RWPE1 (cell line): ENCODE data around the gene REEP1.

Experiments used
- CTCF ChIA-PET: fragments of 350-600 bp; sonication (Branson Sonifier 250); formaldehyde crosslinking; extraction: SDS; loops from one replicate; lab custom pipeline; 2021; lab: Yijun Ruan, JAX
- POLR2A ChIA-PET: fragments of 400-600 bp; formaldehyde crosslinking; extraction: SDS; loops from one replicate; lab custom pipeline; 2020; ENCODE audit warnings: antibody characterized with exemption; ENCODE audit not compliant: low non-redundant PET; lab: Yijun Ruan, JAX
- DNase-seq: peaks from one replicate; pipeline ENCODE4 v3.0.0; 2012; ENCODE audit warnings: low spot score
- H3K27ac ChIP-seq: fragments of 450-650 bp; 2 replicates; pipeline ENCODE4 v1.5.1; 2017
- TF ChIP-seq, protein P1 (sequence below): fragments of 450-650 bp; conservative IDR thresholded peaks from 2 replicates; pipeline ENCODE4 v1.5.1; 2017; ENCODE audit warnings: low read depth, mild to moderate bottlenecking

REEP1 gene

DNA sequence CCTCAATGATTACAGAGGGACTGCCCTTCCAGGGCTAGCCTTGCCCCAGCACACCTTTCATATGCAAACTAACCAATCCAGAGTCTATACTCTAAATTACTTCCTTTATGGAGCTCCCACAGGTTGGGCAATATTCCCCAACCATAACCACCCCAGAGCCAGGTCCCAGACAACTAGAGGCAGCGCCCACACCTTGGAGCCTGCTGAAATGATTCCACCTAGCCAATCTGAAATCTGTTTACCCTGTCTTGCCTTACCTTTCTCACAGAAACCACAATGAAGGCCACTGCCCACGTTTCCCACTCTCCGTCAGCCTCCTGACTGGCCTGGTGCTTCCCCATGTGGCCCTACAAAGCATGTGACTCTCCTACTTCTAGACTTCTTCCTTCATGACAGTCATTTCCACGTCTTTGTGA, 62.0 kb downstream of the REEP1 start:
- no peak for DNase-seq
- ChIA-PET CTCF (no interaction called here), POLR2A (no interaction called here)
- TF ChIP-seq, protein P1, sequence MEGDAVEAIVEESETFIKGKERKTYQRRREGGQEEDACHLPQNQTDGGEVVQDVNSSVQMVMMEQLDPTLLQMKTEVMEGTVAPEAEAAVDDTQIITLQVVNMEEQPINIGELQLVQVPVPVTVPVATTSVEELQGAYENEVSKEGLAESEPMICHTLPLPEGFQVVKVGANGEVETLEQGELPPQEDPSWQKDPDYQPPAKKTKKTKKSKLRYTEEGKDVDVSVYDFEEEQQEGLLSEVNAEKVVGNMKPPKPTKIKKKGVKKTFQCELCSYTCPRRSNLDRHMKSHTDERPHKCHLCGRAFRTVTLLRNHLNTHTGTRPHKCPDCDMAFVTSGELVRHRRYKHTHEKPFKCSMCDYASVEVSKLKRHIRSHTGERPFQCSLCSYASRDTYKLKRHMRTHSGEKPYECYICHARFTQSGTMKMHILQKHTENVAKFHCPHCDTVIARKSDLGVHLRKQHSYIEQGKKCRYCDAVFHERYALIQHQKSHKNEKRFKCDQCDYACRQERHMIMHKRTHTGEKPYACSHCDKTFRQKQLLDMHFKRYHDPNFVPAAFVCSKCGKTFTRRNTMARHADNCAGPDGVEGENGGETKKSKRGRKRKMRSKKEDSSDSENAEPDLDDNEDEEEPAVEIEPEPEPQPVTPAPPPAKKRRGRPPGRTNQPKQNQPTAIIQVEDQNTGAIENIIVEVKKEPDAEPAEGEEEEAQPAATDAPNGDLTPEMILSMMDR, result no peak
- H3K27ac ChIP-seq, result no peak overlapping the region

DNA sequence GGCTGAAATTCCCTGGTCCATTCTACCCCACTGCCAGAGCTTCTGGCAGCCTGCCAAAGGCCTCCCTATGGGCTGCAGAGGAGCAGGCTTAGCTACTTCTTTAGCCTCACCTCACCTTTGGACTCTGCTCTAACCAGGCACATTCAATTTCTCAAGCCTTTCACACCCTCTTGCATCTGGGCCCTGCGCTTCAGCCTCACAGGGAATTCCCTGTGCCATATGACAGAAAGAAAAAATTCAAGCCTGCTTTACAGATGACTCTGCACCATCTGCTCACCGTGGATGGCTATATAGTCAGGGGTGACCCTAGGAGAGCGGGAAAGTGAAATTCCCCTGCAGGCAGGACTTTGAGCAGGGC, 62.5 kb downstream of the REEP1 start:
- no peak for DNase-seq
- TF ChIP-seq, protein P1, result no peak
- no peak overlapping the region for H3K27ac ChIP-seq
- ChIA-PET CTCF (no interaction called here), POLR2A (no interaction called here)

DNA sequence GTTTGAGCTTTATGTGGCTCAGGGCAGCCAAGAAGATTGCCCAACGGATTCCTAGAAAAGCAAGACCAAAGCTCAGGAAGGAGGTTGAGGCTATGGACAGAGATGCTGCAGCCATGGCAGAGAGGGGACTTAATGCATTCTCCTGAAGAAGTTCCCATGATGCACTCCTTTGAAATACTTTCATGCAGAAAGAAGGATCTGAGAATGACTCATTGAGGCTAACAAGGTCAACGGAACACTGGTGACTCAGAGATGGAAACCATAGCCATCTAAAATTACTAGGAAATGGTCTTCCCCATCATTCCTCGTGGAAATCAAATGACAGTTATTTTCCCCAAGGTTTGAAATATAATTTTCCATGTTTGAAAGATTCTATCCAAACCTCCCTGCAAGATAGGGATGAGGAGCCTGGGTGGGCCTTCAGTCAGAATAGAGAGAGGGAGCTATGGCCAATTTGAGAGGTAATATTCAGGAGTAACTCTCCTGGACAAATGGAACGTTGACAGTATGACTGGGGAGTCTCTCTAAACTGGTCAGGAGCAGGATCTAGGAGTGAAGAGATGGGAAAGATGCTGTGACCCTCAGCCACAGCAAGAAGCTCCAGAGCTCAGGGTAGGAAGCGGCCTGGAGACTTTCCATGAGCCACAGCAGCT, 63.0 kb downstream of the REEP1 start:
- TF ChIP-seq, protein P1, result no peak
- peak; percentile 71 for DNase-seq
- no peak overlapping the region for H3K27ac ChIP-seq
- POLR2A ChIA-PET, result no interaction called here
- CTCF ChIA-PET, result no interaction called here

DNA sequence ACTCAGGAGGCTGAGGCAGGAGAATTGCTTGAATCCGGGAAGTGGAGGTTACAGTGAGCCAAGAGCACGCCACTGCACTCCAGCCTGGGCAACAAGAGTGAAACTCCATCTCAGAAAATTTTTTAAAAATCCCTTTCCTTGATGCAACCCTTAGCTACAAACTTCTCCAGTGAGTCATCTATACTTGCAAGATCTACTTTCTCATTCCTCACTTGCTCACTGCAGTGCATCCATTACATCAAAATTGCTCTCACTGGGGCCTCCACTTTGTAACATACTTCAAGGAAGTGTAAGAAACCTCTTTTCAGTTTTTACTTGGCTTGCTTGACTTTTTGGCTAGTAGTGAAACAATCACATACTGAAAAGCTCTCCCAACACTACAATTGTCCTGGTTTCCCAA, 65.3 kb downstream of the REEP1 start:
- TF ChIP-seq, protein P1, result no peak
- no peak for DNase-seq
- ChIA-PET POLR2A (no interaction called here), CTCF (no interaction called here)
- H3K27ac ChIP-seq, result no peak overlapping the region

GRCh38 chr2:86271248-86271647, 66.2 kb downstream of the REEP1 start:
- DNase-seq, result no peak
- TF ChIP-seq, protein P1, result no peak
- ChIA-PET CTCF (interaction anchor here (0.7 kb wide), 1 partner anchor 9 kb away, joined by 3 read pairs; no protein-coding TSS in a partner anchor), POLR2A (no interaction called here)
- no peak overlapping the region for H3K27ac ChIP-seq

DNA sequence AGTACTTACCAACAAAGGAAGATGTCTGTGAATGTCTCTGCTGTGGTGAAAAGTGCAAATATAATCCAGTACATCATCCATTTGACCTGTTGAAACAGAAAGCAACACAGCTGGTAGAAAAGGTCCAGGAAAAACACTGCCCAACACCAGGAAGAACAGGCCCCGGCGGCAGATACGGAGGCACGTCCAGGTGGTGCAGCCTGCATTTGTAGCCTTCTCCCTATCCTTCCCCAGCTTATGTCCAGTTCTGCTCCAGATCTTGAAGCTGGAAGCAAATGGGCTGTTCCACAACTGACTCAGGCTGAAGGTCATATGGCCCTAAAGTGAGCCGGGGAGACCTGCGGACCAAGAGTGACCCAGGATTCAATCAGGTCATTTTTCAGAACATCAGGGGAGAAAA, 73.5 kb downstream of the REEP1 start:
- no peak for DNase-seq
- CTCF ChIA-PET, result no interaction called here
- TF ChIP-seq, protein P1, result no peak
- no peak overlapping the region for H3K27ac ChIP-seq
- POLR2A ChIA-PET, result no interaction called here
